GM10847 (cell line): ENCODE results near the gene MACF1.

Experiments
- POLR2A ChIP-seq: IDR thresholded peaks from 2 replicates; pipeline ENCODE4 v1.6.1; 2011; ENCODE audit not compliant: insufficient read length; ENCODE audit errors: extremely low read depth

The MACF1 gene

GRCh38 chr1:39226836-39227235 lies 22.3 kb downstream of the MACF1 start:
- no peak for TF ChIP-seq POLR2A

- TF ChIP-seq POLR2A = no peak
Measured at GRCh38 chr1:39228252-39228651, 23.8 kb downstream of the MACF1 start.

- TF ChIP-seq POLR2A = no peak
Measured at GRCh38 chr1:39229504-39229903, 25.0 kb downstream of the MACF1 start.

- TF ChIP-seq POLR2A = no peak
Measured at GRCh38 chr1:39230261-39231190, 26.0 kb downstream of the MACF1 start.

- no peak for TF ChIP-seq POLR2A
Measured at GRCh38 chr1:39236971-39237370, 32.5 kb downstream of the MACF1 start.

- TF ChIP-seq POLR2A = no peak
Measured at GRCh38 chr1:39238476-39238875, 34.0 kb downstream of the MACF1 start.

- no peak for TF ChIP-seq POLR2A
Measured at GRCh38 chr1:39239968-39240367, 35.5 kb downstream of the MACF1 start.

GRCh38 chr1:39243302-39243701 lies 38.8 kb downstream of the MACF1 start:
- no peak for TF ChIP-seq POLR2A

- TF ChIP-seq POLR2A = no peak
Measured at GRCh38 chr1:39250460-39251240, 46.2 kb downstream of the MACF1 start.

GRCh38 chr1:39255222-39255621 lies 50.7 kb downstream of the MACF1 start:
- no peak for TF ChIP-seq POLR2A

- no peak for TF ChIP-seq POLR2A
Measured at GRCh38 chr1:39258146-39258924, 53.8 kb downstream of the MACF1 start.

GRCh38 chr1:39258925-39259244 lies 54.4 kb downstream of the MACF1 start:
- TF ChIP-seq POLR2A = no peak

- no peak for TF ChIP-seq POLR2A
Measured at GRCh38 chr1:39261712-39262221, 57.3 kb downstream of the MACF1 start.

GRCh38 chr1:39262802-39263201 lies 58.3 kb downstream of the MACF1 start:
- no peak for TF ChIP-seq POLR2A

- TF ChIP-seq POLR2A = no peak
Measured at GRCh38 chr1:39266269-39266668, 61.8 kb downstream of the MACF1 start.
